A673 (cell line): ENCODE measurements around the gene TOMM5.

Experiments
- CTCF ChIP-seq: fragments of 300-800, 200-600 bp; sonication (generic); conservative IDR thresholded peaks from 2 replicates; pipeline ENCODE4 v1.5.1; 2017; ENCODE audit warnings: low read depth, mild to moderate bottlenecking, antibody characterized with exemption, low read length, moderate library complexity, mixed read lengths
- EZH2 ChIP-seq: fragments of 200-600 bp; sonication (generic); IDR thresholded peaks from 2 replicates; pipeline ENCODE4 v1.6.1; 2017; ENCODE audit warnings: borderline replicate concordance, low read depth, mild to moderate bottlenecking, mixed read lengths, antibody characterized with exemption, low read length; ENCODE audit not compliant: poor library complexity, severe bottlenecking

- TF ChIP-seq CTCF = no peak
- TF ChIP-seq EZH2 = no peak
Measured at GRCh38 chr9:37625758-37626147, 33.4 kb upstream of the TOMM5 start.
